Activated CD4-positive, alpha-beta T cell treated with anti-CD3 and anti-CD28 coated beads for 24 hours (primary cell): ENCODE measurements around the gene STXBP5.
"Not testable (repeated sequence)": the region's sequence is repeated elsewhere in the genome, so short reads cannot be mapped to it uniquely, and the experiment has no call there.

Experiments used
- DNase-seq, 2 donors: peaks; one replicate each; pipeline ENCODE4 v3.0.0-alpha.2; 2020; ENCODE audit warnings: low read depth in 2 of 2

Gene STXBP5

GRCh38 chr6:147246853-147247635, 42.8 kb downstream of the STXBP5 start:
- no peak for DNase-seq

- DNase-seq = no peak
These were observed 44.6 kb downstream of the STXBP5 start for GRCh38 chr6:147248859-147249258.

GRCh38 chr6:147251072-147251471, 46.9 kb downstream of the STXBP5 start:
- DNase-seq = no peak

- not testable (repeated sequence) for DNase-seq
These were observed 50.8 kb downstream of the STXBP5 start for GRCh38 chr6:147254929-147255473.

GRCh38 chr6:147255948-147256674, 51.9 kb downstream of the STXBP5 start:
- no peak for DNase-seq

GRCh38 chr6:147257760-147258159, 53.5 kb downstream of the STXBP5 start:
- no peak for DNase-seq

GRCh38 chr6:147260091-147260490, 55.9 kb downstream of the STXBP5 start:
- no peak for DNase-seq

- DNase-seq = no peak
These were observed 58.7 kb downstream of the STXBP5 start for GRCh38 chr6:147262946-147263345.

GRCh38 chr6:147266821-147267220, 62.6 kb downstream of the STXBP5 start:
- no peak for DNase-seq

- no peak for DNase-seq
These were observed 63.4 kb downstream of the STXBP5 start for GRCh38 chr6:147267658-147268057.

- DNase-seq = no peak
These were observed 64.0 kb downstream of the STXBP5 start for GRCh38 chr6:147268254-147268653.

- no peak for DNase-seq
These were observed 69.8 kb downstream of the STXBP5 start for GRCh38 chr6:147274012-147274411.

- no peak for DNase-seq
These were observed 70.6 kb downstream of the STXBP5 start for GRCh38 chr6:147274776-147275175.

- no peak for DNase-seq
These were observed 74.7 kb downstream of the STXBP5 start for GRCh38 chr6:147278891-147279290.

GRCh38 chr6:147279427-147279826, 75.2 kb downstream of the STXBP5 start:
- DNase-seq = no peak

- DNase-seq = no peak
These were observed 77.8 kb downstream of the STXBP5 start for GRCh38 chr6:147281895-147282565.

GRCh38 chr6:147282566-147282959, 78.3 kb downstream of the STXBP5 start:
- DNase-seq = no peak

- DNase-seq = no peak
These were observed 79.2 kb downstream of the STXBP5 start for GRCh38 chr6:147283460-147283859.

- DNase-seq = no peak
These were observed 81.1 kb downstream of the STXBP5 start for GRCh38 chr6:147285087-147285855.

GRCh38 chr6:147287869-147288271, 83.7 kb downstream of the STXBP5 start:
- no peak for DNase-seq

- DNase-seq = no peak
These were observed 92.9 kb downstream of the STXBP5 start for GRCh38 chr6:147297124-147297523.
